Activated CD8-positive, alpha-beta T cell treated with anti-CD3 and anti-CD28 coated beads, Interleukin-2, amount 10 ng/mL, durations not matched to agents 7 days and 5 days (primary cell): ENCODE data around the gene LGALS7B. TPM values are rescaled to one million over a fixed set of nuclear protein-coding genes. Genes with fewer than 3 reads are reported as not detected.

ENCODE experiments used
- ATAC-seq: fragments of 150-1000 bp; cut with Tn5 transposase; one replicate; pipeline ENCODE4 v1.10.0; 2021; ENCODE audit warnings: moderate library complexity
- CTCF ChIA-PET: fragments of 350-600 bp; sonication (Branson Sonifier 250); formaldehyde crosslinking; loops from one replicate; lab custom pipeline; 2021; ENCODE audit warnings: antibody characterized with exemption; lab: Charles Lee
- POLR2A ChIA-PET: fragments of 350-600 bp; sonication (Branson Sonifier 250); formaldehyde crosslinking; loops from one replicate; lab custom pipeline; 2021; ENCODE audit warnings: antibody characterized with exemption; lab: Charles Lee
- DNase-seq: peaks from one replicate; pipeline ENCODE4 v3.0.0-alpha.2; 2020
- H3K27ac Mint-ChIP-seq: one replicate; pipeline ENCODE4 v1.8.0; 2021; ENCODE audit warnings: mild to moderate bottlenecking, mixed read lengths
- H3K27me3 Mint-ChIP-seq: one replicate; pipeline ENCODE4 v1.8.0; 2021; ENCODE audit warnings: low read depth, mixed read lengths
- H3K36me3 Mint-ChIP-seq: one replicate; pipeline ENCODE4 v1.8.0; 2021; ENCODE audit warnings: low read depth, mixed read lengths
- H3K4me1 Mint-ChIP-seq: one replicate; pipeline ENCODE4 v1.8.0; 2021; ENCODE audit warnings: low read depth, mixed read lengths
- H3K4me3 Mint-ChIP-seq: one replicate; pipeline ENCODE4 v1.8.0; 2021; ENCODE audit warnings: mild to moderate bottlenecking, mixed read lengths
- H3K9me3 Mint-ChIP-seq: one replicate; pipeline ENCODE4 v1.8.0; 2022; ENCODE audit warnings: mixed read lengths; ENCODE audit not compliant: insufficient read depth
- total RNA-seq, 2 experiments: library from RNA; stranded (reverse); gene quantifications; one replicate each; pipeline ENCODE4 v1.2.3, GENCODE V29; 2021

The LGALS7B gene
- not detected for total RNA-seq

DNA sequence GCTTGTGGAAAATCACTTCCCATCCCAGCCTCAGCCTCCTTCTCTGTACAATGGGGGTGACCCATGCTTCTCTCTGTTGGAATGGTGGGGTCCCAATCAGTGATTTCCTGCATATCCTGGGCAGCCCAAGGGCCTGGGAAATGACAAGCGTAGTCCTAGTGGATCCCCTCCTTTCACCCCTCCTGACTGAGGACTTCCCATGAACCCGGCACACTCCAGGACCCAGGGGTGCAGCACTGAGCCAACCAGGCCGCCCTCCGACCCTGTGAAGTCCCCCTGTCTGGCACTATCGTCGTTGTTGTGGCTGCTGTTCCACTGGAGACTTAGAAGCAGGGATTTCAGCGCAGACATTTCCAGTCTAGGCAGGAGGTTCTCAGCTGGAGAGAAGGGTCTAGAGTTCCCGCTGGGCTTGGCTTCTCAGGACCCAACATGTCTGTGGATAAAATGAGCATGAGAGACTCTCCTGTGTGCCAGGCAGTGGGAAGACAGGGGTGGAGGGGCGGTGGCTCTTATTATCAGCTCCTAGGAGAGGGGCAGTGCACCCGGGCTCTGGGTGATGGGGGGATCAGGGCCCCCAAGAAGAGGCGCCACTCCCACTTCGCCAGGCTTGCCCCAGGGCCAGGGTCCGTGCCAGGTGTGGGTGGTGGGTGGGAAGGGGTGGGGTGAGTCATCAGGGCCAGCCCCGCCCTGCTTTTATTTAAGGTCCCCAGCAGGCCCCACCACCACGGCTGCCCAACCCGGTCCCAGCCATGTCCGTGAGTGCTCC lies at the start of gene LGALS7B:
LGALS7B (plus strand) TSS at position 723 of the 766 bp plus-strand sequence; CDS start at position 750, 27 bp downstream.
- POLR2A ChIA-PET = no interaction called here
- ATAC-seq (no peak), DNase-seq (no peak)
- H3K27ac Mint-ChIP-seq = peak within 1 kb of the TSS; percentile 43
- no peaks in the 10 kb centered on the region for H3K36me3 Mint-ChIP-seq
- H3K4me3 Mint-ChIP-seq = no peak within 1 kb of the TSS
- H3K27me3 Mint-ChIP-seq = peaks cover 3% of the 10 kb centered on the region
- CTCF ChIA-PET = no interaction called here
- H3K9me3 Mint-ChIP-seq = no peaks in the 10 kb centered on the region
- H3K4me1 Mint-ChIP-seq = peaks cover 8% of the 10 kb centered on the region

DNA sequence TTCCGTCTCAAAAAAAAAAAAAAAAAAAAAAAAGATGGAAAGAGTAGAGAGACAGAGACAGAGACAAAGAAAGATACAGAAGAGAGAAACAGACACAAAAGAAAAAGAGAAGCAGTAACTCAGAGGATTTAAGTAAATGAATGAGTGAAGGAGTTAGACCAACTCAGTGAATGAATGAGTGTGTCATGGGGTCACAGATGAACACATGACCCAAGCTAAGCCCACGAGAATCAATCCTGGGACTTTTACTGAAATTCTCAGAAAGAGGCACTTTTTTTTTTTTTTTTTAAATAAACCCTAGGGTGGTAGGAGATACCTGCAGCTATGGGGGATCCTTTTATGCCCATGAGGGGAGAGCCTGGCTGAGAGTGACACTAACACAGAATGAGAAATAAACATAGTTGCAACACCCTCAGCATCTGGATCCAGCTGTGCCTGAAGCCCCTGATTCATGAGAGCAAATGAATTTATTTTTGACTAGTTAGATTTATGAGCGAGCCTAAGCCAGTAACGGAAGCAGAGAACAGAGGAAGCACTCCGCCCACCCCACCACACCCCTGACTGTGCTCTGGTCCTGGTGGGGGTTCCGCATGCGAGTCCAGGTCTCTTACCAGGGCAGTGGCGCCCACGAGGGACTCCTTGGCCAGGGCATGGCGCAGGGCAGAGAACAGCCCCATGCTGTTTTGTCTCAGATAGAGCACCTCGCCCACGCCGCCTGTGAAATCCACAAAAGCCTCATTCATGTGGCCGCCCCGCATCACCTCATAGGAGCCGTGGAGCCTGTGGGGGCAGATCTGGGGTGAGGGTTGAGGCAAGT lies 49.4 kb upstream of the LGALS7B start:
- Mint-ChIP-seq H3K9me3 (no peaks in the 10 kb centered on the region), H3K4me3 (no peak overlapping the region), H3K4me1 (peaks cover 38% of the 10 kb centered on the region), H3K27me3 (peaks cover 4% of the 10 kb centered on the region), H3K36me3 (no peaks in the 10 kb centered on the region), H3K27ac (peak overlapping the region; percentile 69)
- ATAC-seq = no peak
- DNase-seq = peak; percentile 48
- CTCF ChIA-PET = interaction anchor here (0.6 to 1.6 kb wide), 5 partner anchors 20 to 191 kb away, joined by 3 to 5 read pairs (median 4); partner anchors contain the start of genes MRPS12 and SARS2
- POLR2A ChIA-PET = no interaction called here

DNA sequence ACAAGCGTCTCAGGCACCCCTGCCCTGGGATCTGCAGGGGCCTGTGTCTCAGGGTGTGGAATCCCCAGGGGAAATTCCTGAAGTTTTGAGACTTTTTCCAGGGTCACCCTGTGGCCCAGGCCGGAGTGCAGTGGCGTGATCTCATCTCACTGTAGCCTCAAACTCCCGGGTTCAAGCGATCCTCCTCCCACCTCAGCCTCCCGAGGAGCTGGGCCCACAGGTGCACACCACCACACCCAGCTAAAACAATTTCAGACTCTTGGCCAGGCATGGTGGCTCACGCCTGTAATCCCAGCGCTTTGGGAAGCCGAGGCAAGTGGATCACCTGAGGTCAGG lies 48.8 kb upstream of the LGALS7B start:
- no peak for ATAC-seq

DNA sequence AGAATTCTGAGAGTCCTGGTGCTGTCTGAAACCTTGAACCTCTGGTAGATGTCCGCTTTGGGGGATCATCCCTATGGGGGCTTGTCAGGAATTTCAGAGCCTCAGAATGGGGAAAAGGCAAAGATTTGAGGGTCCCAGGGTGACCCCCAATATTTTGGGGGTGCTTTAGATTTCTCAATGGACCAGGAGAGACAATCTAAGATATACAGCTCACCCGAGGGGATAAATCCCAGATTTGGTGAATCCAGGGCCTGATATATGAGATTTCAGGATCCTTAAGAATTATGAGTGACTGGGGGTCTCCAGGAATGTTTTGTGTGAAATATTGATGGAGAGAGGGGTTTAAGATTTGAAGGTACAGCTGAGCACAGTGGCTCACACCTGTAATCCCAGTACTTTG lies 48.1 kb upstream of the LGALS7B start:
- POLR2A ChIA-PET = no interaction called here
- CTCF ChIA-PET = no interaction called here

More for the DNA sequence above, 48.8 kb upstream of the LGALS7B start:
- Mint-ChIP-seq H3K27me3 (peaks cover 4% of the 10 kb centered on the region), H3K4me3 (no peak overlapping the region), H3K9me3 (no peaks in the 10 kb centered on the region), H3K27ac (no peak overlapping the region), H3K36me3 (no peaks in the 10 kb centered on the region), H3K4me1 (peaks cover 33% of the 10 kb centered on the region)
- no peak for DNase-seq
- POLR2A ChIA-PET = no interaction called here
- CTCF ChIA-PET = interaction anchor here (0.8 to 1.6 kb wide), 3 partner anchors 29 to 190 kb away, joined by 3 to 4 read pairs (median 3); partner anchors contain the start of genes MRPS12 and SARS2

DNA sequence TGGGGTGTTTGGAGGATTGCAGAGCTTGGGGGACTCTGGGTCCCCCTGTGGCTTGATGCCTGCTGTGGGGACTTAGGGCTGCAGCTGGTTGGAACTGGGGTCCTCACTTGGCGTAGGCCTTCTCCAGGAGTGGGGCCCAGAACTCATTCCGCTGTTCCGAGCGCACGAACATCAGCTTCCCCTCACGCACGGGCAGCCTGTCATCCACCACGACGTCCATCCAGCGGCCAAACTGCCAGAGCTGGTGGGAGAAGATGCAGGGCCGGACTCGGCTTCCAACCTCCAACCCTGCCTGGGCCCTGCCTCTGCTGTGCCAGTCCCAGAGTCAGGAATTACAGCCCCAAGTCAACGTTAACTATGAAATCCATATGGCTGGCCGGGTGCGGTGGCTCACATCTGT lies 47.3 kb upstream of the LGALS7B start:
- no peaks in the 10 kb centered on the region for H3K36me3 Mint-ChIP-seq
- no peaks in the 10 kb centered on the region for H3K9me3 Mint-ChIP-seq
- H3K4me3 Mint-ChIP-seq = no peak overlapping the region
- peaks cover 4% of the 10 kb centered on the region for H3K27me3 Mint-ChIP-seq
- peaks cover 25% of the 10 kb centered on the region for H3K4me1 Mint-ChIP-seq
- POLR2A ChIA-PET = interaction anchor here (0.5 kb wide), 1 partner anchor 25 kb away, joined by 3 read pairs; no protein-coding TSS in a partner anchor
- CTCF ChIA-PET = no interaction called here
- no peak overlapping the region for H3K27ac Mint-ChIP-seq
- no peak for DNase-seq
- ATAC-seq = no peak

More for the DNA sequence above, 48.1 kb upstream of the LGALS7B start:
- H3K4me3 Mint-ChIP-seq = no peak overlapping the region
- no peak overlapping the region for H3K27ac Mint-ChIP-seq
- no peak for ATAC-seq
- DNase-seq = no peak
- H3K36me3 Mint-ChIP-seq = no peaks in the 10 kb centered on the region
- H3K9me3 Mint-ChIP-seq = no peaks in the 10 kb centered on the region
- peaks cover 4% of the 10 kb centered on the region for H3K27me3 Mint-ChIP-seq
- peaks cover 30% of the 10 kb centered on the region for H3K4me1 Mint-ChIP-seq

DNA sequence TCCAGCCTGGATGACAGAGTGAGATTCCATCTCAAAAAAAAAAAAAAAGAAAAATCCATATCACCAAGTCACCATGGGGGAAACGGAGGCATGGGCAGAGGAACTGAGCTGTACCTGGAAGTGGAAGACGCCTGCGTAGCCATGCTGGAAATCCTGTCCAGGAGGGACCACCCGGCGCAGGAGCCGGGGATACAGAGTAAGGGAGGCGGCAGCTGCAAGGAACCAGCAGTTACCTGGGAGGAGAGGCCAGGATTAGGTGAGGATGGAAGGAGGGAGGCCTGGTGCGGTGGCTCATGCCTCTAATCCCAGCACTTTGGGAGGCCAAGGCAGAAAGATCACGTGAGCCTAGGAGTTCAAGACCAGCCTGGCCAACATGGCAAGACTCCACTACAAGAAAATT lies 46.7 kb upstream of the LGALS7B start:
- H3K4me1 Mint-ChIP-seq = peaks cover 25% of the 10 kb centered on the region
- DNase-seq (no peak), ATAC-seq (no peak)
- no peaks in the 10 kb centered on the region for H3K9me3 Mint-ChIP-seq
- ChIA-PET CTCF (interaction anchor here (0.8 kb wide), 1 partner anchor 27 kb away, joined by 3 read pairs; no protein-coding TSS in a partner anchor), POLR2A (interaction anchor here (0.5 kb wide), 1 partner anchor 24 kb away, joined by 3 read pairs; no protein-coding TSS in a partner anchor)
- no peak overlapping the region for H3K4me3 Mint-ChIP-seq
- H3K27me3 Mint-ChIP-seq = peaks cover 4% of the 10 kb centered on the region
- no peak overlapping the region for H3K27ac Mint-ChIP-seq
- H3K36me3 Mint-ChIP-seq = no peaks in the 10 kb centered on the region

DNA sequence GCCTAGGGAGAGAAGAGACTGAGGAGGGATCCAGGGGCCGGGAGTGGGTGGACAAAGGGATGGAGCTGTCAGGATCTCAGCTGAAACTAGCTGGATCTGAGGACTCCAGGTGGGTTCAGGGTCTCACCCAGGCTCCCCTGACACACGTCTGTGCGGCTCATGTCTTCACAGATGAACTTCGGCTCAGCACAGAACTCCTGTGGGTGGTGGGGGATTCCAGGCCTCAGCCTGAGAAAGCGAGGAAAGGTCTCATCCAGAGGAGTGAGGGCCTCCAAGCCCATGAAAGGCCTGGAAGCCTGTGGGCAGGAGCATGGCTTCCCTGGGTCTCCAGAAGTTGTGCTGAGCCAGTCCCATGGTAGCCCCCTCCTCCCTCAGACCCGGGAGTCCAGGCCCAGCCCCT lies 46.1 kb upstream of the LGALS7B start:
- POLR2A ChIA-PET = no interaction called here

DNA sequence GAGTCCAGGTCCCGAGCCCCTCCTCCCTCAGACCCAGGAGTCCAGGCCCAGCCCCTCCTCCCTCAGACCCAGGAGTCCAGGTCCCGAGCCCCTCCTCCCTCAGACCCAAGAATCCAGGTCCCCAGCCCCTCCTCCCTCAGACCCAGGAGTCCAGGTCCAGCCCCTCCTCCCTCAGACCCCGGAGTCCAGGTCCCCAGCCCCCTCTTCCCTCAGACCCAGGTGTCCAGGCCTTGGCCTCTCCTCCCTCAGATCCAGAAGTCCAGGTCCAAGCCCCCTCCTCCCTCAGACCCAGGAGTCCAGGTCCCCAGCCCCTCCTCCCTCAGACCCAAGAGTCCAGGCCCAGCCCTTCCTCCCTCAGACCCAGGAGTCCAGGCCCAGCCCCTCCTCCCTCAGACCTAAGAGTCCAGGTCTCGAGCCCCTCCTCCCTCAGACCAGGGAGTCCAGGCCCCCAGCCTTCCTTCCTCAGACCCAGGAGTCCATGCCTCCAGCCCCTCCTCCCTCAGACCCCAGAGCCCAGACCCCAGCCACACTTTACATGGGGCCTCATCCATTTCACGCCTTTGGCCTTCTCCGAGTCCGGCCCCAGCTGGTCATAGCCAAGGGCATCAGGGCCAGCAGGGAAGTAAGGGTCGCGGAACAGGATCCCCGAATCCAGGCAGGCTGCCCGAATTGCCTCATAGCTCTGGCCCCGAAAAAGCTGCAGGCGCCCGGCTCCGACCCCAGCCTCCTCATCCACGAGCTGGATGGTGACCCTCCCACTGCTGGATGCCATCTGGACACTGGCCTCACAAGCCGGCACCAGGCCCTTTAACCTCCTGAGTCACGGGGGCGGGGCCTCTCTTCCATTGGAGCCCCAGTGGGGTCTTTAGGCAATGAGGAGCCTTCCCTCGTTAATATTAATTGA lies 45.4 kb upstream of the LGALS7B start:
- Mint-ChIP-seq H3K4me3 (no peak overlapping the region), H3K36me3 (no peaks in the 10 kb centered on the region), H3K27ac (no peak overlapping the region), H3K9me3 (no peaks in the 10 kb centered on the region), H3K4me1 (peaks cover 17% of the 10 kb centered on the region), H3K27me3 (no peaks in the 10 kb centered on the region)
- DNase-seq (no peak), ATAC-seq (no peak)
- ChIA-PET CTCF (interaction anchor here (0.9 kb wide), 1 partner anchor 187 kb away, joined by 3 read pairs; the partner anchor contains the start of genes MRPS12 and SARS2), POLR2A (no interaction called here)

More for the DNA sequence above, 46.1 kb upstream of the LGALS7B start:
- Mint-ChIP-seq H3K36me3 (no peaks in the 10 kb centered on the region), H3K27ac (no peak overlapping the region), H3K4me3 (no peak overlapping the region), H3K27me3 (peaks cover under 1% of the 10 kb centered on the region), H3K4me1 (peaks cover 20% of the 10 kb centered on the region), H3K9me3 (no peaks in the 10 kb centered on the region)
- no peak for ATAC-seq
- DNase-seq = no peak
- CTCF ChIA-PET = interaction anchor here (0.8 kb wide), 1 partner anchor 26 kb away, joined by 3 read pairs; no protein-coding TSS in a partner anchor

DNA sequence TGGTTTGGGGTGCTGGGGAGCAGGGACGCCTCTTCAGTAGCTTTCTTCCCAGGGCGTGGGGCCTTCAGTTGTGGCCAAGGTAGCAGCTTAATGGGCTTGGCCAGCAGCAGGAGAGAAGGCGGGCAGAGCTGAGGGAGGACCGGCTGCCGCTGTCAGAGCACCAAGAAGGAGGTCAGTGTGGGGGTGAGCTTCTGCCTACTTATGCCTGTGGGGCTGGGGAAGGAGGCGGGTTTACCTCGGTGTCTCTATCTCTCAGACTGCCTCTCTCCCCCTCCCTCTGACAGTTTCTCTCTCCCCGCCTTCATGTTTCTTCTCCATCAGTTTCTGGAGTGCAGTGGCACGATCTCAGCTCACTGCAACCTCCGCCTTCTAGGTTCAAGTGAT lies 44.7 kb upstream of the LGALS7B start, which contains the start of gene CAPN12:
CAPN12 (minus strand) TSS at position 177 of the 384 bp plus-strand sequence. CDS start 309 bp downstream, outside the sequence.
- no peaks in the 10 kb centered on the region for H3K9me3 Mint-ChIP-seq
- ATAC-seq (no peak), DNase-seq (no peak)
- CTCF ChIA-PET = interaction anchor here (0.9 kb wide), 1 partner anchor 186 kb away, joined by 3 read pairs; the partner anchor contains the start of genes MRPS12 and SARS2
- no peak within 1 kb of the TSS for H3K4me3 Mint-ChIP-seq
- H3K27ac Mint-ChIP-seq = no peak within 1 kb of the TSS
- POLR2A ChIA-PET = no interaction called here
- H3K4me1 Mint-ChIP-seq = peaks cover 12% of the 10 kb centered on the region
- no peaks in the 10 kb centered on the region for H3K27me3 Mint-ChIP-seq
- H3K36me3 Mint-ChIP-seq = no peaks in the 10 kb centered on the region

DNA sequence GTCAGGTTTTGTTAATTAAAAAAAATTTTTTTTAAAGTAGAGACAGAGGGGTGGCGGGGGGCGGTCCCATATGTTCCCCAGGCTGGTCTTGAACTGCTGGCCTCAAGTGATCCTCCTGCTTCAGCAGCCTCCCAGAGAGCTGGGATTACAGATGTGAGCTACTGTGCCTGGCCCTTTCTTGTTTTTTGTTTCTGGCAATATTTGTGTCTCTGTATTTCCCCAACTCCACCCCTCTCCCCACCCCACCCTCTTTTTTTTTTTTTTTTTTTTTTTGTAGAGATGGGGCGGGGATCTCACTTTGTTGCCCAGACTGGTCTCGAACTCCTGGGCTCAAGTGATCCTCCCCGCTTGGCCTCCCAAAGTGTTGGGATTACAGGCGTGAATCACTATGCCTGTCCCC lies 44.1 kb upstream of the LGALS7B start:
- Mint-ChIP-seq H3K27ac (no peak overlapping the region), H3K9me3 (no peaks in the 10 kb centered on the region), H3K4me1 (peaks cover 6% of the 10 kb centered on the region), H3K4me3 (no peak overlapping the region), H3K27me3 (no peaks in the 10 kb centered on the region), H3K36me3 (no peaks in the 10 kb centered on the region)
- CTCF ChIA-PET = interaction anchor here (0.9 kb wide), 1 partner anchor 186 kb away, joined by 3 read pairs; the partner anchor contains the start of genes MRPS12 and SARS2
- DNase-seq (no peak), ATAC-seq (no peak)
- POLR2A ChIA-PET = no interaction called here

DNA sequence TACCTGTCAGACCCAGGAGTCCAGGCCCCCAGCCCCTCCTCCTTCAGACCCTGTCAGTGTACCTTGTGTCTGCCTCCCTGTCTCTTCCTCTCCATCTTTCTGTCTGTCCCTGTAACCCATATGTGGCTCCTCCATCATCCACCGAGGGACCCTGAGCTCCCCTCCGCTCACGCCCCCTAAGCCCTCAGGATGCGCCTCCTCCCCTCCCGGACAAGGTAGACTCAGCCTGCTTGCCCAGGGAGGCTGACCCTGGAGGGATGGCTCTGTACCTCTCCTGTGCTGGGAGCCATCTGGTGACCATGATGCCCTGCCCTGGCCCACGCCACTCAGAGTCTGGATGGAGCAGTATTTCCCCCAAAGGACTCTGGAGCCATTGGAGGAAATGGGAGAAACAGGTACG lies 43.7 kb upstream of the LGALS7B start:
- no peak overlapping the region for H3K4me3 Mint-ChIP-seq
- no peaks in the 10 kb centered on the region for H3K9me3 Mint-ChIP-seq
- ChIA-PET POLR2A (no interaction called here), CTCF (no interaction called here)
- DNase-seq (no peak), ATAC-seq (no peak)
- H3K4me1 Mint-ChIP-seq = peaks cover 2% of the 10 kb centered on the region
- no peaks in the 10 kb centered on the region for H3K36me3 Mint-ChIP-seq
- peaks cover 3% of the 10 kb centered on the region for H3K27me3 Mint-ChIP-seq
- no peak overlapping the region for H3K27ac Mint-ChIP-seq
